GM19193 (cell line): ENCODE results near the gene SLC3A2.

Experiments used
- POLR2A ChIP-seq: IDR thresholded peaks from 4 replicates; pipeline ENCODE4 v1.6.1; 2011; ENCODE audit not compliant: insufficient read depth, insufficient read length; ENCODE audit errors: extremely low read depth

SLC3A2 gene

DNA sequence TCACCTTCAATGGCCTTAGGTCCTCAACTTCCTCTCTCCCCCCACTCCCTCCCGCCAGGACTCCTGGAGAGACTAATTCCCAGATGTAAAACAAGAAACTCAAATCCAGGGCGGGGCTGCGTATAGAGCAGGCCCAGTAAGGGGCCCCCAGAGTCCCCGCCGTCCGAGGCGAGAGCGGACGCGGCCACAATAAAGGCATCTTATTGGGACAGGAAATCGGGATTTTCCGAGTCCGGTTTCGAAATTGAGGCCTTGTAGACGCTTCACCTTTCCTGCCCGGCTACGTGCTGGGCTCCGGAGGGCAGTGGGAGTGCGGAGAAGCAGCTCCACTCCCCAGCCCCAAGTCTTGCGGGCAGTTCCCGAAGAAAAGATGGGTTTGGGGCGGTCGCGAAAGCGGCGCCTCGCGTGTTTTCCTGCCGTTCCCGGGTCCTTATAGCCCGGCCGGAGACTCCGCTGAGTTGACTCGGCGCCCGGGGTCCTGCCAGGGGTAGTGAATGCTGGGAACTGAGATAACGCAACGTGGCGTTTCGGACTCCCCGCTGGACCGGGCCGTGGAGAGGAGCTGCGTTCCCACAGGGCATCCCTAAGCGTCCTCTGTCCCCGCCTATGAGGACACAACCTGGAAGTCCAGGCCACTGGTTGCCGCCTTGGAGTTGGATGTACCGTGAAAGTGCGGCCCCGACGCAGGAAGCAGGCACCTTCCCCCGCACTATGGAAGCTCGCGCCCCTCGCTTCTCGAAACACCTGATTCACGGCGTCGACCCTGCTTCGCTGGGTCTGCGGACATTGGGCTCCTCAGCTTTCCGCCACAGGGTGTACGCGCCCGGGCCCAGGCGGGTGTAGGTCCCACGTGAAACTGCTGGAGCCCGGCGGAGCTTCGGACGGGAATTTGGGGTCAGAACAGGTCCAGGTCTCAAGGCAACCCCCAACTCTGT lies 45.3 kb downstream of the SLC3A2 start:
- TF ChIP-seq POLR2A: no peak

DNA sequence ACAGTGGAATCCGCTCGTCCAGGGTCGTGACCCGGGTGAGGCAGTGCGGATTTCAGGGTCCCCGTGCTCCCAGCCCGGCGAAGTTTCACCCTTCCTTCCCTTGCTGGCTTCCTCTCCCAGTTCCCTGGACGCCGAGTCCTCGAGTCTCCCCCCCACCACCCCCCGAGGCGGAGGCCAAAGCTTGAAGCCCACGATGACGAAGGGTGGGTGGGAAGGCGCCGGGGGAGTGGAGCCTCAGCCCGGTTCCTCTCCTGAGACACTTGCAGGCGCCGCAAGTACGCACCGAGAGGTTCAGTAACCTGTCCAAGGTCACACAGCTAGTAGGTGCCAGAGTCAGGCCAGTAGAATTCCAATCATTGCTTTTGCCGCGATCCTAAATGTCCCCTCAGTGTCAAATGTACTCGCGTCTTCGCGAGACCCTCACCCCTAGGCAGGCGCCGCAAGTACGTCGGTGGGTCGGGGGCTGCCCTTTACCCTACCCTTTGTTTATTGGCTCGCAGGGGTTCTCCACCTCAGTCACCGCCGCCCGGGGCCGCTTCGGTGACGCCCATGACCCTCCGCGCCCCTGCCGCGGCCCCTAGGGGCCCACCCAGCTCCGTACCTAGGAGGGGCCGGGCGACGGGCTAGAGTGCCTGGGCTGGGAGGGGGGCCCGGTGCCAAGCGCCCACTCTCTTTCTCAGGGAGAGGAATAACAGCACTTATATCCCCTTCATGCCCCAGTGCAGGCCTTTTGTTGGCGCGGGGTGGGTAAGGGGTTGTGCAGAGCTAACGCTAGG lies 46.2 kb downstream of the SLC3A2 start:
- no peak for TF ChIP-seq POLR2A

DNA sequence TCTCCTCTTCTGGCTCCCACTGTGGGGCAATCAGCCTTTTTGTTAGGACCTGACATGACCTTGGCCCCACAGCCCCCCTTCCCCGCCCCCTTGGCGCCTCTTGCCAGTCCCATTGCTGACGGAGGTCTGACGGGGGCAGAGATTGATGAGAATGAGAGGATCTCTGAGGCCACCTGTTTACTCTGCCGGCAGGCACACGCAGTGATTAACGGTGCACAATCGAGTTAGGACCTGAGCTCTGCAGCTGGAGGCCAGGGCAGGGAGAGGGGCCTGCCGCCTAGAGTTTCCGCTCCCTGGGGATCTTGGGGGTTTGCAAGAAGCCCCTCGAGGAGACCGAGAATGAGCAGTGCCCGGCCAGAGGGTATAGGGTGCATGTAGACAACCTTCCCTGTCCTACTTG lies 47.3 kb downstream of the SLC3A2 start:
- no peak for TF ChIP-seq POLR2A

DNA sequence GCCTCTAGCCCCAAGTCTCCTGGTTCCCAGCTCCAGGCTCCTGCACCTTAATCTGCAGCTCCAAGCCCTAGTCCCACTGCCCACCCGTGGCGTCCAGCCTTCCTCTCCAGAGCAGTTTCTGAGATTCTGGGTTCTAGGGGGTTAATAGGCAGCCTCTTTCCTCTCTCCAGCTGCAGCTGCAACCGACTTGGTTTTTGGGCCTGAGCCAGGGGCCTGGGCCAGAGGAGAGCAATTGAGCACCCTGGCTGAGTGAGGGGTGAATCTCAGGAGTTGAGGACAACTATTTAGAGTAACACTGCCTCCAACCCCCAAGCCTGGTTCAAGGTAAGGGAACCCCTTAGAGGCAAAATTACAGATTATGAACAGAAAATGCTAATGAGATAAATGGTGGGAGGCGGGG lies 49.5 kb downstream of the SLC3A2 start:
- no peak for TF ChIP-seq POLR2A

DNA sequence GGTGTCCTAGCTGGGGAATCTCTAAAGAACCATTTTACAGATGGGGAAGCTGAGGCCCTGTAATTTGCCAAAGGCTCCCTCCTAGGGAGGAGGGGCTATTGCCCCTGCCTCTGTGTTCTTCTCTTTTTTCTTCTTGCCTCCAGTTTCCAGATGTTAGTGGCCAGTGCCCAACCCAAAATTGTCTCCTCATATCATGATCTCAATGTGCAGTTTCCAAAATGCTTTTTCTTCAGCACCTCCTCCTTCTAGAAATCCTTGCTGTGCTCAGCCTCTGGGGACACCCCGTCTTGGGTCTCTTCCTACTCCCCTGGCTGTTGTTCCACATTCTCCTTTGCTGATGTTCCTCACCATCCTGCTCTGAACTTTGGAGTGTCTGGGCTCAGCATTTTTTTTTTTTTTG lies 50.0 kb downstream of the SLC3A2 start:
- TF ChIP-seq POLR2A: no peak

DNA sequence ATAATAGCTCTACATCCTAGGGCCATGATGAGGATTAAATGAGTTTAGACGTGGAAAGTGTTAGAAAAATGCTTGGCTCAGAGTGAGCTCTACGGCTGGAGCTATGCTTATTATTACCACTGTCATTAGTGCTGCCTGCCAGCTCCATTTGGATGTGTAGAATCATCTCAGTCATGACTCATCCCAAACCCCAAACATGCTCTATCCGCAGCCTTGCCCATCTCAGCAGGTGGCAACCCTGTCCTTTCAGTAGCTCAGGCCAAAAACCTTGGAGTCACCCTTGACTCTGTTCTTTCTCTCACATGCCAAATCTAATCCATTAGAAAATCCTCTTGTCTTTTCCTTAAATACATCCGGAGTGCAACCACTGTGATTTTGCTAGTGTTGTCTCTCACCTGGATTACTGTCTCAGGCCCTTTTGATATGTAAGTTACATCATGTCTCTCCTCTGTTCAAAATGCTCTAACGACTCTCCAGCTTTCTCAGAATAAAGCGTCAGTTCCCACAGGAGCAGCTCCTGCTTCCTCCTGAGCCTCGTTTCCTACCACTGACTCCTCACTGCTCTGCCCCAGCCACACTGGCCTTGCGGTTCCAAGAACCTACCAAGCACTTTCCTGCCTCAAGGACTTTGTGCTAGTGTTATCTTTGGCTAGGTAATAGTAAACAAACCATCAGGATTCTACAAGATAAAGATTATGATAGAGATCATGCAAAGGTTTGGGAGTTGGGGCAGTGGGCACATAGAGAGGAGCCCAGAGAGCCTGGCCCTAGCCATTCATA lies 51.0 kb downstream of the SLC3A2 start:
- no peak for TF ChIP-seq POLR2A

DNA sequence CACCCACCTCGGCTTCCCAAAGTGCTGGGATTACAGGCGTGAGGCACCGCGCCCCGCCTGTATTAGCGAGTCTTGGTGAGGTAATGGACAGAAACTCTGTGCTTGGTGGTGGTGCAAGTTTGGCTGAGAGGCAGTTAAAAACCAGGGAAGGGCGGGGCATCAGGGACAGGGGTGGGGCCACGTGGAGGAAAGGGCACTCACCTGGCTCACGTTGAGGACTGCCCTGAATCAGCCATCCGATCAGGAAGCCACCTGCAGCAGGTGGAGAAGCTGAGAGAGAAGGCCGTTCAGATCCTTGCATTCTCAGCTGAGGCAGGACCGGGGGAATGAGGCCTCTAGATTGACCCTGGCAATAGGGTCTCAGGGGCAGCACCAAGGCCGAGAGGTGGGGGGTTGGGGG lies 52.6 kb downstream of the SLC3A2 start:
- TF ChIP-seq POLR2A: no peak

DNA sequence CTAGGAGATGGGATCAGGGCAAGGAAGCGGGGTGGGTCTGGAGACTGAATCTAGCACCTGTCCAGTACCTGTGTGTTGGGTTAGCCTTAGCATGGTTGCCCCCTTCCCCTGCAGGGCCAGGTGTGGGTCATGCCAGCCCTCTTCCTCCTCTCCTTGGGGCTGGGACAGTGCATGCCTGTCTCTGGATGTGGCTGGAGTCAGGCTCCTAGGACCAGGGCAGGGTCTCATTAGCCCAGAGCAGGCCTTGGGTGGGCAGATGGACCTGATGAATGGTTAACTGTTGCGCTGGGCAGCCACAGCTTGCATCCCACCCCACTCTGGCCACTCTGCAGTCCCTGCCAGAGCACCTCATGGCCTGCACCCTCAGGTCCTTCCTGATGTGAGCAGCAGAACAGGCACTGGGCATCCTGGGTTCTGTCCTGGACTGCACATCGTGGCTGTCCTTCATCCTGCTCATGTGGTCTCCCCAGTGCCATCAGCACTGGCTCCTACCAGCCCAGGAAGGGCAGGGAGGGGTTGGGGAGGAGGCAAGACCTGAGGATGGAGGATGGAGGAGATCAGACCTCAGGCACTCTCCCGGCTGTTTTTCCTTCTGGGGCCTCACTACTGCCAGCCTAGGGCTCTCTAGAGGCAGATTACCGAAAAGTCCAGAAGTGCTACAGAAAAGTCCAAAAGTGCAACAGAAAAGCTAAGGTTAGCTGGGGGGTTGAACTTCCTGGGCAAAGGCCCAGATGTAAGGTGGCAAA lies 53.2 kb downstream of the SLC3A2 start:
- no peak for TF ChIP-seq POLR2A

DNA sequence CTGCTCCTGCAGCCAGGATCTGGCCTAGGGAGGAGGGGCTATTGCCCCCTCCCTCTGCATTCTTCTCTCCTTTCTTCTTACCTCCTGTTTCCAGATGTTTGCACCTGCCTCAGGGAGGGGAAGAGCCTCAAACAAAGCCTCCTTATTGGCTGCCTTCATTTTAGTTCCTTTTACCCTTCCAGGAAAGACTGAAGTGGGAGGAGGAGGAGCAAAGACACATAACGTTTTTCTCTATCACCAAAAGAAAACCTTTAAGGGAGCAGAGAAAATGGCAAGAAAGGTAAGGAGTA lies 53.7 kb downstream of the SLC3A2 start:
- TF ChIP-seq POLR2A: no peak
